B cell (primary cell): Measurements from ENCODE around the gene CDH7.

Source experiments
- CTCF ChIP-seq: fragments of 200-600 bp; IDR thresholded peaks from one replicate; pipeline ENCODE4 v1.8.0; 2022; ENCODE audit warnings: antibody characterized with exemption, mild to moderate bottlenecking
- EZH2 ChIP-seq: IDR thresholded peaks from 2 replicates; pipeline ENCODE4 v1.6.1; 2012; ENCODE audit warnings: borderline replicate concordance, low read depth, mild to moderate bottlenecking, moderate library complexity, low read length; ENCODE audit not compliant: insufficient read depth, poor library complexity, severe bottlenecking

- TF ChIP-seq CTCF (no peak), EZH2 (no peak)
These were observed 168.9 kb downstream of the CDH7 start for GRCh38 chr18:65919663-65920062.
